H1 (cell line): ENCODE results near the gene EEF1G. TPM values are rescaled to one million over a fixed set of nuclear protein-coding genes. Genes with fewer than 3 reads are reported as not detected.

Experiments
- CTCF ChIA-PET: fragments of 300-600 bp; sonication (Branson Sonifier 250); formaldehyde crosslinking; loops from one replicate; lab custom pipeline; 2021; ENCODE audit not compliant: partially characterized antibody; lab: Charles Lee
- POLR2A ChIA-PET: fragments of 300-600 bp; sonication (Branson Sonifier 250); formaldehyde crosslinking; loops from one replicate; lab custom pipeline; 2021; ENCODE audit warnings: inconsistent platforms; ENCODE audit not compliant: partially characterized antibody; lab: Charles Lee
- DNase-seq, 2 experiments: peaks; one replicate each; pipeline versions ENCODE4 v3.0.0 to v3.0.0-alpha.2; 2010 to 2022; ENCODE audit warnings: low spot score in 2 of 2, low read depth in 1 of 2, mixed read lengths in 1 of 2
- FAIRE-seq: peaks from 2 replicates; lab custom pipeline; 2011; peaks lifted over from hg19 to GRCh38; lab: Jason Lieb, UNC
- H2AFZ ChIP-seq: 2 replicates; pipeline ENCODE4 v1.8.1; 2012; ENCODE audit warnings: low read length, inconsistent platforms
- H2AK5ac ChIP-seq: 2 replicates; pipeline ENCODE4 v1.6.1; 2013; ENCODE audit warnings: low read depth, low read length
- H2BK120ac ChIP-seq: replicated peaks from 2 replicates; pipeline ENCODE3; 2013; ENCODE audit warnings: low read depth, low read length, inconsistent platforms
- H2BK12ac ChIP-seq: 2 replicates; pipeline ENCODE4 v1.6.1; 2013; ENCODE audit warnings: low read depth, low read length
- H2BK15ac ChIP-seq: 2 replicates; pipeline ENCODE4 v1.6.1; 2013; ENCODE audit warnings: low read length
- H2BK20ac ChIP-seq: 2 replicates; pipeline ENCODE4 v1.6.1; 2013; ENCODE audit warnings: low read length
- H2BK5ac ChIP-seq: 2 replicates; pipeline ENCODE4 v1.6.1; 2013; ENCODE audit warnings: low read depth, low read length
- H3K14ac ChIP-seq: 2 replicates; pipeline ENCODE4 v1.6.1; 2013; ENCODE audit warnings: inconsistent platforms; ENCODE audit not compliant: insufficient read length
- H3K18ac ChIP-seq: 2 replicates; pipeline ENCODE4 v1.6.1; 2013; ENCODE audit warnings: low read length; ENCODE audit errors: extremely low read depth
- H3K23ac ChIP-seq: 2 replicates; pipeline ENCODE4 v1.6.1; 2013; ENCODE audit warnings: inconsistent platforms; ENCODE audit not compliant: insufficient read length
- H3K23me2 ChIP-seq: 2 replicates; pipeline ENCODE4 v1.6.1; 2013; ENCODE audit warnings: low read depth, low read length
- H3K27ac ChIP-seq: 2 replicates; pipeline ENCODE4 v1.6.1; 2011; ENCODE audit warnings: low read depth, low read length, inconsistent platforms
- H3K27me3 ChIP-seq, 4 experiments: replicated peaks in 1 of 4; 1 replicate in 1 of 4; 2 replicates in 3 of 4; pipeline versions ENCODE4 v1.6.1 to v1.8.1; 2011 to 2013; ENCODE audit warnings: low read length in 3 of 4, mild to moderate bottlenecking in 3 of 4, inconsistent platforms in 2 of 4, mixed read lengths in 2 of 4, moderate library complexity in 1 of 4; ENCODE audit not compliant: control insufficient read depth in 3 of 4, insufficient read depth in 3 of 4; ENCODE audit errors: extremely low read depth in 1 of 4
- H3K36me3 ChIP-seq, 4 experiments: 2 replicates each; pipeline versions ENCODE4 v1.6.1 to v1.8.1; 2011 to 2013; ENCODE audit warnings: mild to moderate bottlenecking in 4 of 4, low read length in 3 of 4, moderate library complexity in 2 of 4, control low read depth in 1 of 4, inconsistent platforms in 1 of 4; ENCODE audit not compliant: insufficient read depth in 4 of 4, control insufficient read depth in 2 of 4
- H3K4ac ChIP-seq: replicated peaks from 2 replicates; pipeline ENCODE3; 2013; ENCODE audit warnings: low read length, low read depth, mixed read lengths, inconsistent platforms; ENCODE audit not compliant: insufficient read length
- H3K4me1 ChIP-seq, 4 experiments: replicated peaks in 1 of 4; 1 replicate in 1 of 4; 2 replicates in 3 of 4; pipeline versions ENCODE4 v1.6.1 to v1.8.1; 2011 to 2013; ENCODE audit warnings: low read length in 3 of 4, inconsistent platforms in 2 of 4, mixed read lengths in 1 of 4; ENCODE audit not compliant: insufficient read depth in 4 of 4, control insufficient read depth in 3 of 4
- H3K4me2 ChIP-seq, 2 experiments: 2 replicates each; pipeline versions ENCODE4 v1.6.1 to v1.8.1; 2011 to 2013; ENCODE audit warnings: low read depth in 2 of 2, low read length in 2 of 2, control low read depth in 1 of 2, inconsistent platforms in 1 of 2, mild to moderate bottlenecking in 1 of 2; ENCODE audit not compliant: insufficient read depth in 1 of 2
- H3K4me3 ChIP-seq, 4 experiments: fragments of 200-600, 300-600 bp in 1 of 4; sonication (generic), shearing (Covaris generic), sonication (Bioruptor Twin) in 1 of 4; 2 replicates each; pipeline versions ENCODE4 v1.5.1 to v1.8.1; 2011 to 2016; ENCODE audit warnings: low read length in 4 of 4, low read depth in 3 of 4, control low read depth in 2 of 4, inconsistent platforms in 2 of 4, mild to moderate bottlenecking in 2 of 4, mixed read lengths in 1 of 4, moderate library complexity in 1 of 4; ENCODE audit not compliant: insufficient read depth in 2 of 4; ENCODE audit errors: extremely low read depth in 1 of 4
- H3K56ac ChIP-seq: replicated peaks from 2 replicates; pipeline ENCODE3; 2013; ENCODE audit warnings: low read depth, mild to moderate bottlenecking, mixed read lengths, low read length, inconsistent platforms; ENCODE audit not compliant: insufficient read length
- H3K79me1 ChIP-seq: 2 replicates; pipeline ENCODE4 v1.6.1; 2013; ENCODE audit warnings: low read depth, low read length, control low read depth
- H3K79me2 ChIP-seq, 2 experiments: 2 replicates each; pipeline versions ENCODE4 v1.6.1 to v1.8.1; 2012 to 2013; ENCODE audit warnings: low read length in 2 of 2, mild to moderate bottlenecking in 2 of 2, inconsistent platforms in 1 of 2; ENCODE audit not compliant: insufficient read depth in 2 of 2, control insufficient read depth in 1 of 2
- H3K9ac ChIP-seq, 4 experiments: replicated peaks in 1 of 4; 1 replicate in 1 of 4; 2 replicates in 3 of 4; pipeline versions ENCODE4 v1.6.1 to v1.8.1; 2011 to 2013; ENCODE audit warnings: low read depth in 3 of 4, low read length in 3 of 4, control low read depth in 2 of 4, mild to moderate bottlenecking in 2 of 4, moderate library complexity in 2 of 4, inconsistent platforms in 1 of 4; ENCODE audit errors: extremely low read depth in 1 of 4
- H3K9me3 ChIP-seq, 2 experiments: 2 replicates each; pipeline versions ENCODE4 v1.6.1 to v1.8.1; 2012 to 2013; ENCODE audit warnings: mild to moderate bottlenecking in 2 of 2, moderate library complexity in 2 of 2, control low read depth in 1 of 2, inconsistent platforms in 1 of 2, low read depth in 1 of 2, low read length in 1 of 2, mixed read lengths in 1 of 2; ENCODE audit not compliant: insufficient read depth in 2 of 2
- H4K20me1 ChIP-seq, 2 experiments: replicated peaks in 1 of 2; 2 replicates each; pipeline versions ENCODE3 to v1.8.1; 2011 to 2013; ENCODE audit warnings: inconsistent platforms in 2 of 2, low read length in 2 of 2, mild to moderate bottlenecking in 1 of 2; ENCODE audit not compliant: insufficient read depth in 2 of 2, control insufficient read depth in 1 of 2
- H4K5ac ChIP-seq: 2 replicates; pipeline ENCODE4 v1.6.1; 2013; ENCODE audit warnings: low read length, low read depth, mixed read lengths, inconsistent platforms; ENCODE audit not compliant: insufficient read length
- H4K8ac ChIP-seq: 2 replicates; pipeline ENCODE4 v1.8.0; 2013; ENCODE audit warnings: mild to moderate bottlenecking, moderate library complexity, low read length, inconsistent platforms; ENCODE audit not compliant: insufficient read depth; ENCODE audit errors: extremely low read depth
- H4K91ac ChIP-seq: replicated peaks from 2 replicates; pipeline ENCODE3; 2013; ENCODE audit warnings: low read length, mixed read lengths, inconsistent platforms; ENCODE audit not compliant: insufficient read length
- ASH2L ChIP-seq: fragments of 200-600, 300-600 bp; sonication (generic); IDR thresholded peaks from one replicate; pipeline ENCODE4 v1.7.1; 2017; ENCODE audit warnings: low read length
- BACH1 ChIP-seq: IDR thresholded peaks from 2 replicates; pipeline ENCODE4 v1.6.1; 2012; ENCODE audit warnings: low read length, improper control_type of control experiment
- PHF8 ChIP-seq: fragments of 200-600 bp; sonication (generic); conservative IDR thresholded peaks from 2 replicates; pipeline ENCODE4 v1.7.1; 2012; ENCODE audit warnings: low read depth, mild to moderate bottlenecking, inconsistent platforms, low read length, moderate library complexity
- RNF2 ChIP-seq: fragments of 200-900, 300-1000 bp; sonication (generic); IDR thresholded peaks from 2 replicates; pipeline ENCODE4 v1.7.1; 2016; ENCODE audit warnings: borderline replicate concordance, low read depth, mild to moderate bottlenecking, antibody characterized with exemption, low read length; ENCODE audit not compliant: poor library complexity, severe bottlenecking; ENCODE audit errors: missing control alignments
- SIN3A ChIP-seq, 2 experiments: IDR thresholded peaks in 1 of 2; conservative IDR thresholded peaks in 1 of 2; 2 replicates each; pipeline ENCODE4 v1.6.1; 2011 to 2012; ENCODE audit warnings: low read length in 2 of 2, improper control_type of control experiment in 1 of 2, low read depth in 1 of 2, mild to moderate bottlenecking in 1 of 2
- SIX5 ChIP-seq: IDR thresholded peaks from 2 replicates; pipeline ENCODE4 v1.6.1; 2011; ENCODE audit warnings: mild to moderate bottlenecking, low read depth, low read length
- TAF1 ChIP-seq: IDR thresholded peaks from 2 replicates; pipeline ENCODE4 v1.6.1; 2011; ENCODE audit warnings: mild to moderate bottlenecking, low read depth, low read length
- TEAD4 ChIP-seq: IDR thresholded peaks from 2 replicates; pipeline ENCODE4 v1.6.1; 2012; ENCODE audit warnings: low read depth, low read length, inconsistent platforms, mixed read lengths
- WGBS, 2 experiments: shearing (Covaris generic) in 1 of 2; methylation state at CpG; one replicate each; pipeline versions ENCODE4 v1.1.6 to v1.1.7; 2013 to 2015; ENCODE audit warnings: low lambda C conversion rate in 2 of 2, mixed read lengths in 2 of 2, inconsistent platforms in 1 of 2, low coverage in 1 of 2, missing lambda C conversion rate in 1 of 2; ENCODE audit not compliant: insufficient replicate concordance in 2 of 2, insufficient coverage in 1 of 2, insufficient read length in 1 of 2; ENCODE audit errors: extremely low coverage in 1 of 2, missing lambda C conversion rate in 1 of 2; 5-methylcytosine and 5-hydroxymethylcytosine counted together
- polyA plus RNA-seq, 7 experiments: library from polyadenylated mRNA; depleted of rRNA in 3 of 7; stranded (reverse) in 5 of 7; unstranded in 2 of 7; fragments of >200 nt in 5 of 7; fragments of 200-250 nt in 2 of 7; gene quantifications; 1 replicate in 5 of 7; 2 replicates in 1 of 7; 4 replicates in 1 of 7; pipeline versions ENCODE4 v1.2.1 to v1.2.3, GENCODE V29; 2011 to 2013; ENCODE audit warnings: missing spikeins in 2 of 7, mixed read lengths in 2 of 7
- total RNA-seq: library from RNA; stranded (reverse); fragmentation: NEBNext Ultra II Directional; extraction: Animal tissue kit (Norgen Biotek cat#: 25700); gene quantifications from 2 replicates; pipeline ENCODE4 v1.2.1, GENCODE V29; 2021

Gene EEF1G
- total and polyA plus RNA-seq, 2 of the 8 experiments (the other 6 are each of a cell fraction or from before 2014, with no cell fraction given): 1,627 to 1,996 TPM

DNA sequence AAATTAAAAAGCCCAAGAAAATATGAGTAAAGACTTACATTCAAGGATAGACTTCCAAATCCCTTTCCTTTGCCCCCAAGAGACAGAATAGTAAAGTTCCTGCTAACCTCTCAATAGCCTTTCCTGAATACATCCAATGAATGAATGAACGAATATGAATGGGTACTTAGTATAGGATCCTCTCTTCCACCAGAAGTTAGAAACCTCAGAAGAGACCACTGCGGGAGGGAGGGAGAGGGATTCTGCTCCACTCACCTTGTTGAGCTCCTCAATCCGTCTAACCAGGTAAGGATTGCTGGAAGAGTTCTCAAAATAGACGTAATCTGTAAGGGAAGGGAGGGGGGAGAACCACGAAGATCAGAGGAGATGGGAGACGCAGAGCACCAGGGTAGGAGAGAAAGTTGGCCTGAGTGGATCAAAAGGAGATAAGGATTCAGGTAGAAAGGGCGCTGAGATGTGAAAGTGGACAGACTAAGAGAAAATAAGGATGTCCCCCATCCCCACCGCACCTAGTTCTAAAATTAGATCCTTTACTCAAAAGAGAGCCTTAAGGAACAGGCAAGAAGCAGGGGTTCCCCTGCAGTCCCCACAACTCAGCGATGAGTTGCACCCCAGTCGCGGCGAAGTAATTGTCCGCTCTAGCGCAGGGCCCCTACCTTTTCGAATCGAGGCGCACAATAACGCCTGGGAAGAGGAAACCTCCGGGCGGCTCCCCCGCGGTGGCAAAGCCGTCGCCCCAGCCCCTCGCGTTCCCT is 26.9 kb upstream of the EEF1G start:
- Histone ChIP-seq H3K23me2 (peaks cover 17% of the 10 kb centered on the region; the same call in 1 of the 2 replicates), H3K79me1 (no peaks in the 10 kb centered on the region; the same call in 1 of the 2 replicates), H2BK15ac (no peak overlapping the region), H2BK12ac (0 out of 2 replicates have a peak overlapping the region, but pooled peaks have one; percentile 27), H3K36me3 (peaks cover 27 to 30% (median 28%) of the 10 kb centered on the region in 4 experiments), H3K23ac (no peak overlapping the region), H3K27ac (peak overlapping the region; percentile 79; the same call in 1 of the 2 replicates), H4K20me1 (peaks cover 4 to 11% of the 10 kb centered on the region in 2 experiments), H3K4ac (no peak overlapping the region), H4K5ac (peak overlapping the region; percentile 47), H4K91ac (no peak overlapping the region), H3K79me2 (peaks cover 0 to 28% of the 10 kb centered on the region in 2 experiments; a peak in 2 of 4 replicates), H3K27me3 (peaks cover 0 to 13% (median 11%) of the 10 kb centered on the region in 4 experiments; a peak in 6 of 7 replicates), H2AK5ac (no peak overlapping the region), H4K8ac (peak overlapping the region; percentile 95), H3K9me3 (no peaks in the 10 kb centered on the region), H3K4me1 (peaks cover 7 to 32% (median 17%) of the 10 kb centered on the region in 4 experiments), H3K9ac (peak overlapping the region; percentile 83 to 99 (median 87)), H3K18ac (0 out of 2 replicates have a peak overlapping the region, but pooled peaks have one; percentile 81), H3K4me2 (peak overlapping the region; percentile 72 to 95), H2BK20ac (no peak overlapping the region), H3K56ac (peak overlapping the region; percentile 42), H3K14ac (no peak overlapping the region), H3K4me3 (peak overlapping the region; percentile 74 to 86 (median 84)), H2BK5ac (no peak overlapping the region), H2AFZ (no peak overlapping the region), H2BK120ac (no peak overlapping the region)
- CTCF ChIA-PET: interaction anchor here (0.6 to 2.2 kb wide), 8 partner anchors 8 to 188 kb away, joined by 3 to 24 read pairs (median 3); partner anchors contain the start of genes EML3, ROM1 and TUT1
- WGBS, 2 experiments: 3% methylated on average over 26 of the region's 26 CpGs; no CpG with 5 or more reads in 1 of the 2 experiments
- no peak for FAIRE-seq
- POLR2A ChIA-PET: interaction anchor here (0.9 to 12.3 kb wide), 22 partner anchors 9 to 249 kb away, joined by 3 to 235 read pairs (median 4); partner anchors contain the start of genes B3GAT3, C11orf98, CSKMT and EEF1G
- DNase-seq: no peak
- TF ChIP-seq SIN3A (conservative IDR thresholded peaks at IDR 0.05 in 1 of 2, IDR thresholded peaks at IDR 0.05 in 1 of 2; ENCODE audit: low read depth in 1 of 2, low read length in 2 of 2) (no peak), SIX5 (no peak), ASH2L (peak; percentile 71), TEAD4 (no peak), BACH1 (no peak), PHF8 (no peak), RNF2 (no peak), TAF1 (0 out of 2 replicates have a peak, but pooled peaks have one; percentile 2)
